HG02623 (cell line): ENCODE data around the gene NELFB.
A peak's percentile ranks its signal among the peaks of the same experiment; 100 is the strongest.

Experiments used
- ATAC-seq: cut with Tn5 transposase; IDR thresholded peaks from one replicate; pipeline ENCODE4 v1.9.1; 2021; ENCODE audit warnings: moderate library complexity; ENCODE audit not compliant: unreplicated experiment

Gene NELFB

GRCh38 chr9:137267933-137268355, 12.8 kb downstream of the NELFB start:
- no peak for ATAC-seq

GRCh38 chr9:137268538-137269201, 13.5 kb downstream of the NELFB start:
- no peak for ATAC-seq

GRCh38 chr9:137269231-137269772, 14.2 kb downstream of the NELFB start:
- no peak for ATAC-seq

- no peak for ATAC-seq
Observed at GRCh38 chr9:137270929-137271695, 16.0 kb downstream of the NELFB start.

- no peak for ATAC-seq
Observed at GRCh38 chr9:137271696-137272076, 16.6 kb downstream of the NELFB start.

GRCh38 chr9:137272241-137273094, 17.3 kb downstream of the NELFB start:
- ATAC-seq = no peak

GRCh38 chr9:137273095-137273490, 18.0 kb downstream of the NELFB start:
- no peak for ATAC-seq

GRCh38 chr9:137273611-137274320, 18.6 kb downstream of the NELFB start:
- ATAC-seq = no peak

- no peak for ATAC-seq
Observed at GRCh38 chr9:137275203-137275587, 20.1 kb downstream of the NELFB start.

GRCh38 chr9:137275588-137276472, 20.7 kb downstream of the NELFB start:
- no peak for ATAC-seq

GRCh38 chr9:137276473-137277328, 21.6 kb downstream of the NELFB start:
- ATAC-seq = no peak

- peak; percentile 53 for ATAC-seq
Observed at GRCh38 chr9:137277329-137278041, 22.4 kb downstream of the NELFB start, which contains the start of gene TOR4A. TSS of gene TOR4A (plus strand) at chr9:137277726. CDS start at chr9:137278690, 964 bp downstream.

- ATAC-seq = no peak
Observed at GRCh38 chr9:137278061-137278701, 23.1 kb downstream of the NELFB start.

- no peak for ATAC-seq
Observed at GRCh38 chr9:137278721-137279711, 23.9 kb downstream of the NELFB start.

- ATAC-seq = no peak
Observed at GRCh38 chr9:137279741-137280473, 24.8 kb downstream of the NELFB start.
